HG03045 (cell line): ENCODE data around the gene RPGRIP1L.

Experiments used
- ATAC-seq: cut with Tn5 transposase; IDR thresholded peaks from one replicate; pipeline ENCODE4 v1.9.1; 2021; ENCODE audit warnings: mild to moderate bottlenecking, moderate library complexity; ENCODE audit not compliant: unreplicated experiment

RPGRIP1L gene

GRCh38 chr16:53664724-53665345 is 38.8 kb downstream of the RPGRIP1L start:
- ATAC-seq = no peak

- ATAC-seq = no peak
Observed at GRCh38 chr16:53662072-53662471, 41.6 kb downstream of the RPGRIP1L start.

GRCh38 chr16:53654946-53655345 is 48.7 kb downstream of the RPGRIP1L start:
- no peak for ATAC-seq

- no peak for ATAC-seq
Observed at GRCh38 chr16:53651357-53651756, 52.3 kb downstream of the RPGRIP1L start.

- no peak for ATAC-seq
Observed at GRCh38 chr16:53646506-53646905, 57.2 kb downstream of the RPGRIP1L start.

- no peak for ATAC-seq
Observed at GRCh38 chr16:53643474-53643873, 60.2 kb downstream of the RPGRIP1L start.

GRCh38 chr16:53642094-53642493 is 61.6 kb downstream of the RPGRIP1L start:
- ATAC-seq = no peak

GRCh38 chr16:53636978-53637377 is 66.7 kb downstream of the RPGRIP1L start:
- no peak for ATAC-seq

- ATAC-seq = no peak
Observed at GRCh38 chr16:53632526-53632925, 71.1 kb downstream of the RPGRIP1L start.

- ATAC-seq = no peak
Observed at GRCh38 chr16:53631236-53632025, 72.2 kb downstream of the RPGRIP1L start.

GRCh38 chr16:53629607-53630312 is 73.9 kb downstream of the RPGRIP1L start:
- no peak for ATAC-seq

GRCh38 chr16:53629151-53629550 is 74.5 kb downstream of the RPGRIP1L start:
- ATAC-seq = no peak

- no peak for ATAC-seq
Observed at GRCh38 chr16:53626811-53627210, 76.8 kb downstream of the RPGRIP1L start.

GRCh38 chr16:53626161-53626560 is 77.5 kb downstream of the RPGRIP1L start:
- no peak for ATAC-seq

- ATAC-seq = no peak
Observed at GRCh38 chr16:53625221-53625620, 78.4 kb downstream of the RPGRIP1L start.

- no peak for ATAC-seq
Observed at GRCh38 chr16:53622315-53622714, 81.3 kb downstream of the RPGRIP1L start.

GRCh38 chr16:53620476-53620875 is 83.2 kb downstream of the RPGRIP1L start:
- no peak for ATAC-seq

GRCh38 chr16:53619235-53619634 is 84.4 kb downstream of the RPGRIP1L start:
- no peak for ATAC-seq

GRCh38 chr16:53614346-53614745 is 89.3 kb downstream of the RPGRIP1L start:
- no peak for ATAC-seq

GRCh38 chr16:53612003-53612402 is 91.7 kb downstream of the RPGRIP1L start:
- no peak for ATAC-seq

GRCh38 chr16:53611179-53611696 is 92.4 kb downstream of the RPGRIP1L start:
- ATAC-seq = no peak

GRCh38 chr16:53609536-53609935 is 94.1 kb downstream of the RPGRIP1L start:
- ATAC-seq = no peak
